HepG2 (cell line): ENCODE data around the gene SYP. TPM values are rescaled to one million over a fixed set of nuclear protein-coding genes. Genes with fewer than 3 reads are reported as not detected.

Experiments
- ATAC-seq: fragments of 200-7000 bp; cut with Tn5 transposase; 3 replicates; pipeline ENCODE4 v1.9.1; 2020; ENCODE audit warnings: mild to moderate bottlenecking, moderate library complexity
- Bru-seq: library from RNA; stranded (reverse); fragments of 400-500 nt; gene quantifications from one replicate; lab custom pipeline; 2021; lab: Mats Ljungman, UMichigan
- BruChase-seq, 2 experiments: library from RNA; stranded (reverse); fragments of 400-500 nt; gene quantifications; one replicate each; lab custom pipeline; 2021; lab: Mats Ljungman, UMichigan
- BruUV-seq: library from RNA; stranded (reverse); fragments of 400-500 nt; replicated peaks from 2 replicates; lab custom pipeline; 2021; lab: Mats Ljungman, UMichigan
- CTCF ChIA-PET: fragments of 300-600 bp; formaldehyde crosslinking; extraction: SDS; loops from one replicate; lab custom pipeline; 2021; ENCODE audit warnings: low total read pairs, inconsistent platforms, low intra/inter-chr PET ratio; lab: Yijun Ruan, JAX
- POLR2A ChIA-PET: fragments of 350-600 bp; sonication (Branson Sonifier 250); formaldehyde crosslinking; loops from one replicate; lab custom pipeline; 2020; ENCODE audit warnings: antibody characterized with exemption, inconsistent platforms; lab: Yijun Ruan, JAX
- DNase-seq: peaks from one replicate; pipeline ENCODE4 v3.0.0-alpha.2; 2015; ENCODE audit warnings: low spot score
- FAIRE-seq: peaks from 3 replicates; lab custom pipeline; 2011; peaks lifted over from hg19 to GRCh38; lab: Jason Lieb, UNC
- H2AFZ ChIP-seq: one replicate; pipeline ENCODE4 v1.6.1; 2011; ENCODE audit warnings: low read length, inconsistent platforms
- H3K27ac ChIP-seq: fragments of 300-600 bp; 3 replicates; pipeline ENCODE4 v1.8.0; 2011; ENCODE audit warnings: mixed run types, mild to moderate bottlenecking, mixed read lengths, low read length, inconsistent platforms; ENCODE audit not compliant: insufficient read depth; ENCODE audit errors: extremely low read length
- H3K27me3 ChIP-seq, 2 experiments: fragments of 200-600 bp in 1 of 2; 2 replicates in 1 of 2; 3 replicates in 1 of 2; pipeline versions ENCODE4 v1.6.0 to v1.8.0; 2011; ENCODE audit warnings: low read length in 2 of 2, mild to moderate bottlenecking in 2 of 2, moderate library complexity in 2 of 2, inconsistent platforms in 1 of 2; ENCODE audit not compliant: insufficient read depth in 2 of 2, control insufficient read depth in 1 of 2
- H3K36me3 ChIP-seq, 2 experiments: fragments of 200-600 bp in 1 of 2; replicated peaks in 1 of 2; 2 replicates in 1 of 2; 3 replicates in 1 of 2; pipeline versions ENCODE4 v1.5.1 to v1.8.0; 2011; ENCODE audit warnings: low read length in 2 of 2, inconsistent platforms in 1 of 2; ENCODE audit not compliant: insufficient read depth in 2 of 2, control insufficient read depth in 1 of 2
- H3K4me1 ChIP-seq: 2 replicates; pipeline ENCODE4 v1.5.1; 2012; ENCODE audit warnings: low read length, inconsistent platforms; ENCODE audit not compliant: insufficient read depth
- H3K4me2 ChIP-seq: 2 replicates; pipeline ENCODE4 v1.6.0; 2011; ENCODE audit warnings: low read depth, low read length, inconsistent platforms
- H3K4me3 ChIP-seq, 3 experiments: fragments of 200-600 bp in 1 of 3; sonication (generic), shearing (Covaris generic) in 1 of 3; replicated peaks in 1 of 3; 2 replicates each; pipeline ENCODE4 v1.5.1; 2011 to 2016; ENCODE audit warnings: low read length in 3 of 3, inconsistent platforms in 2 of 3, low read depth in 2 of 3, mild to moderate bottlenecking in 2 of 3, control low read depth in 1 of 3, mixed read lengths in 1 of 3; ENCODE audit not compliant: insufficient read depth in 1 of 3
- H3K79me2 ChIP-seq: one replicate; pipeline ENCODE4 v1.6.1; 2011; ENCODE audit warnings: low read length, inconsistent platforms; ENCODE audit not compliant: insufficient read depth
- H3K9ac ChIP-seq: 2 replicates; pipeline ENCODE4 v1.6.0; 2011; ENCODE audit warnings: mild to moderate bottlenecking, low read depth, low read length, inconsistent platforms; ENCODE audit not compliant: insufficient read depth
- H3K9me3 ChIP-seq: 2 replicates; pipeline ENCODE4 v1.5.1; 2012; ENCODE audit warnings: mild to moderate bottlenecking, low read length
- H4K20me1 ChIP-seq: 2 replicates; pipeline ENCODE4 v1.6.0; 2011; ENCODE audit warnings: inconsistent platforms, mild to moderate bottlenecking, low read length, moderate library complexity; ENCODE audit not compliant: insufficient read depth
- SRY ChIP-seq: sonication (generic); formaldehyde crosslinking; IDR thresholded peaks from 2 replicates; pipeline ENCODE4 v1.8.0; 2022; ENCODE audit warnings: mild to moderate bottlenecking, missing genetic modification reagents
- ZC3H13 ChIP-seq: sonication (generic); formaldehyde crosslinking; IDR thresholded peaks from 2 replicates; pipeline ENCODE4 v1.8.1; 2023; ENCODE audit warnings: mild to moderate bottlenecking, missing genetic modification reagents, moderate library complexity
- ZMAT3 ChIP-seq: sonication (generic); formaldehyde crosslinking; conservative IDR thresholded peaks from 2 replicates; pipeline ENCODE4 v1.7.0; 2021; ENCODE audit warnings: missing genetic modification reagents
- WGBS: methylation state at CpG from one replicate; pipeline ENCODE4 v1.1.6; 2017; ENCODE audit warnings: low lambda C conversion rate; 5-methylcytosine and 5-hydroxymethylcytosine counted together
- in situ Hi-C: cut with HindIII; loops from 2 replicates; pipeline ENCODE4 v1.10.0; 2017; ENCODE audit warnings: low pct_unique_long_range_greater_than_20kb; ENCODE audit not compliant: extremely low pct_ligation_motif_present
- intact Hi-C: fragments of 100-400 bp; cut with micrococcal nuclease; formaldehyde crosslinking; loops from one replicate; pipeline ENCODE4 v1.10.0; 2022; ENCODE audit not compliant: unreplicated experiment
- long read RNA-seq, 2 experiments: library from RNA in 1 of 2; library from polyadenylated mRNA in 1 of 2; stranded (forward) in 1 of 2; unstranded in 1 of 2; transcript quantifications; one replicate each; pipeline ENCODE4 v2.0.0, GENCODE V29; 2019 to 2022
- polyA minus RNA-seq, 3 experiments: library from RNA; depleted of rRNA, polyadenylated mRNA; stranded (reverse); fragments of >200 nt; gene quantifications; 2 replicates each; pipeline ENCODE4 v1.2.3, GENCODE V29; 2011; ENCODE audit warnings: low replicate concordance in 1 of 3
- polyA plus RNA-seq, 8 experiments: library from polyadenylated mRNA; depleted of rRNA in 3 of 8; stranded (reverse) in 7 of 8; unstranded in 1 of 8; fragments of >200 nt; fragmentation: Illumina TruSeq in 4 of 8; extraction: Trizol in 4 of 8; gene quantifications; 2 replicates each; pipeline versions ENCODE4 v1.2.1 to v1.2.3, GENCODE V29; 2011 to 2016; ENCODE audit warnings: low read depth in 4 of 8, missing spikeins in 1 of 8, mixed read lengths in 1 of 8; ENCODE audit not compliant: insufficient read depth in 1 of 8
- total RNA-seq, 5 experiments: library from RNA; depleted of rRNA; stranded (reverse); fragments of >200 nt; fragmentation: Illumina TruSeq; extraction: Trizol; gene quantifications; 2 replicates each; pipeline ENCODE4 v1.2.3, GENCODE V29; 2016; ENCODE audit warnings: low read depth in 1 of 5
- TF ChIP-seq, protein P1 (sequence below): sonication (generic); formaldehyde crosslinking; IDR thresholded peaks from 2 replicates; pipeline ENCODE4 v1.4.0; 2020; ENCODE audit warnings: missing genetic modification reagents
- TF ChIP-seq, protein P2 (sequence below): sonication (generic); formaldehyde crosslinking; IDR thresholded peaks from 2 replicates; pipeline ENCODE4 v1.5.0; 2020; ENCODE audit warnings: mild to moderate bottlenecking, missing genetic modification reagents, borderline replicate concordance

The SYP gene
- total RNA-seq (2016; rRNA removed; fragmentation: Illumina TruSeq; extraction: Trizol) (1.7 and 2.5 TPM in 2 replicates), polyA plus RNA-seq (2011; rRNA removed) (2.0 and 4.4 TPM in 2 replicates), polyA minus RNA-seq (2011; rRNA and poly(A)+ RNA removed; ENCODE audit: low replicate concordance) (1.6 and 4.4 TPM in 2 replicates), Bru-seq, nascent RNA (percentile 25 among the genes with signal in this experiment), BruChase-seq, experiment 1, labeled RNA remaining after a 6-hour chase (percentile 29 among the genes with signal in this experiment), BruChase-seq, experiment 2, labeled RNA remaining after a 2-hour chase (percentile 24 among the genes with signal in this experiment)
- 0.40 and 0.62 TPM in 2 replicates for total RNA-seq (2016; cell fraction: cytosol; rRNA removed; fragmentation: Illumina TruSeq; extraction: Trizol; ENCODE audit: low read depth)
- 0.62 and 2.3 TPM in 2 replicates for total RNA-seq (2016; cell fraction: insoluble cytoplasmic fraction; rRNA removed; fragmentation: Illumina TruSeq; extraction: Trizol)
- total RNA-seq (2016; cell fraction: membrane; rRNA removed; fragmentation: Illumina TruSeq; extraction: Trizol) = 0.55 and 0.93 TPM in 2 replicates
- 1.4 and 2.4 TPM in 2 replicates for total RNA-seq (2016; cell fraction: nucleus; rRNA removed; fragmentation: Illumina TruSeq; extraction: Trizol)
- 2.7 and 2.9 TPM in 2 replicates for polyA plus RNA-seq (2011; cell fraction: cytosol; rRNA removed)
- polyA plus RNA-seq (2011; cell fraction: nucleus; rRNA removed) = 3.0 and 5.4 TPM in 2 replicates
- polyA plus RNA-seq (2012) = 6.5 and 6.7 TPM in 2 replicates
- polyA plus RNA-seq (2016; cell fraction: cytosol; fragmentation: Illumina TruSeq; extraction: Trizol; ENCODE audit: low read depth) = 0.21 and 0.33 TPM in 2 replicates
- 0.52 and 0.99 TPM in 2 replicates for polyA plus RNA-seq (2016; cell fraction: insoluble cytoplasmic fraction; fragmentation: Illumina TruSeq; extraction: Trizol; ENCODE audit: low read depth)
- 0.50 and 0.73 TPM in 2 replicates for polyA plus RNA-seq (2016; cell fraction: membrane; fragmentation: Illumina TruSeq; extraction: Trizol; ENCODE audit: low read depth)
- polyA plus RNA-seq (2016; cell fraction: nucleus; fragmentation: Illumina TruSeq; extraction: Trizol; ENCODE audit: insufficient read depth, low read depth) = 3.2 and 4.6 TPM in 2 replicates
- polyA minus RNA-seq (2011; cell fraction: cytosol; rRNA and poly(A)+ RNA removed) = 2.1 and 3.0 TPM in 2 replicates
- 1.7 and 2.2 TPM in 2 replicates for polyA minus RNA-seq (2011; cell fraction: nucleus; rRNA and poly(A)+ RNA removed)
- long read RNA-seq, experiment 1, partial matches to known transcripts = 1 of 1 reads
- long read RNA-seq, experiment 1, other reads (novel, unspliced or antisense) = 0 of 1 reads
- long read RNA-seq, experiment 2, partial matches to known transcripts = 1 of 2 reads
- long read RNA-seq, experiment 2, other reads (novel, unspliced or antisense) = 1 of 2 reads

DNA sequence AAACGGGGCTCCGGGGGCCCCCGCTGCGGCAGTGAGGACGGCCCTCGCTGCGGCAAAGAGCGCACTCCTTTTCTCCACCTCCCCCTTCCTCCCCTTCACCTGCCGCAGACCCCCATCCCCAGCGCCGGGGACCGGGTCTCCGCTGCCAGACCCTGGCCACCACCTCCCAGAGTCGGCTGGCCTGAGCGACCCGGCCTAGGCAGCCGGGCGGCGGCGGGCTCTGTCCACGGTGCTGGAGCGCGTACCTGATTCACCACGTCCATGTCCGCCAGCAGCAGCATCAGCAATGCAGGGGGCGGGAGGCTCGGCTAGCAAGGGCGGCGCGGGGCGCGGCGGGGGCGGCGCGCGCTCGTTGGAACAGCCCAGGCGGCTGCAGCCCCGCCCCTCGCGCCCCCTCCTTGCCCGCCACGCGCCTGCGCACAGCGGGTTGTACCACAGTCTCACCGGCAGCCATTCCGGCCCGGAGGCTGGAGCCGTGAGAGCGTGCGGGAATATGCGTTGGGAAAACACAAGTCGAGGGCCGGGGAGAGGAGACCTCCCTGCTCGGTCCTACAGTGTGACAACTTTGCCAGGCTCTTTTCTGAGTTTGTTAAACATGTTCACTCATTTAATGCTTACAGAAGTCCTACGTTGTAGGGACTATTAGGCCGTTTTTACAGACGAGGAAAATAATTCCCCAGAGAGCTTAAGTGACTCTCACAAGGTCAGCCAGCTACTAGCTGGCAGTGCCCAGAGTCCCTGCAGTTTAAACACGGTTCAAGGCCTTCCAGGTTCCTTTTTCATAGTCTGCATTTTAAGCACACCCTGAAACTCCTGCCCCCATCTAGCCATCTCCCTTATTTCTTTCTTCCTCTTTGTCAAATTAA is at the start of gene SYP:
TSS of gene SYP (minus strand) at position 288 of the 866 bp plus-strand sequence. CDS start at position 281, 7 bp downstream.
- H3K4me3 ChIP-seq = peak within 1 kb of the TSS in 2 of 3 experiments; percentile 29 to 54; a peak in 4 of 6 replicates
- DNase-seq (peak; percentile 73), ATAC-seq (peak; percentile 96), FAIRE-seq (peak; percentile 30)
- H3K4me2 ChIP-seq = peak within 1 kb of the TSS; percentile 69
- peak within 1 kb of the TSS; percentile 56 for H3K27ac ChIP-seq
- H3K36me3 ChIP-seq = no peaks in the 10 kb centered on the region
- ChIA-PET POLR2A (interaction anchor here (0.7 to 1.4 kb wide), 2 partner anchors 9 to 69 kb away, joined by 5 to 17 read pairs; no protein-coding TSS in a partner anchor), CTCF (no interaction called here)
- no peaks in the 10 kb centered on the region for H3K9me3 ChIP-seq
- no peaks in the 10 kb centered on the region for H3K79me2 ChIP-seq
- intact Hi-C loops = no loop called here
- peaks cover 45% of the 10 kb centered on the region for H3K4me1 ChIP-seq
- H3K9ac ChIP-seq = peak within 1 kb of the TSS; percentile 46; the same call in 1 of the 2 replicates
- WGBS = 0% methylated on average over 11 of the region's 61 CpGs
- H4K20me1 ChIP-seq = no peaks in the 10 kb centered on the region
- no peaks in the 10 kb centered on the region for H3K27me3 ChIP-seq
- in situ Hi-C loops = no loop called here
- no TSS peak for BruUV-seq
- peak within 1 kb of the TSS; percentile 42 for H2AFZ ChIP-seq
- TF ChIP-seq SRY (CRISPR knock-in tag) (0 out of 2 replicates have a peak, but pooled peaks have one; percentile 64), ZMAT3 (peak; percentile 96), ZC3H13 (CRISPR knock-in tag) (no peak)
- TF ChIP-seq, protein P1, sequence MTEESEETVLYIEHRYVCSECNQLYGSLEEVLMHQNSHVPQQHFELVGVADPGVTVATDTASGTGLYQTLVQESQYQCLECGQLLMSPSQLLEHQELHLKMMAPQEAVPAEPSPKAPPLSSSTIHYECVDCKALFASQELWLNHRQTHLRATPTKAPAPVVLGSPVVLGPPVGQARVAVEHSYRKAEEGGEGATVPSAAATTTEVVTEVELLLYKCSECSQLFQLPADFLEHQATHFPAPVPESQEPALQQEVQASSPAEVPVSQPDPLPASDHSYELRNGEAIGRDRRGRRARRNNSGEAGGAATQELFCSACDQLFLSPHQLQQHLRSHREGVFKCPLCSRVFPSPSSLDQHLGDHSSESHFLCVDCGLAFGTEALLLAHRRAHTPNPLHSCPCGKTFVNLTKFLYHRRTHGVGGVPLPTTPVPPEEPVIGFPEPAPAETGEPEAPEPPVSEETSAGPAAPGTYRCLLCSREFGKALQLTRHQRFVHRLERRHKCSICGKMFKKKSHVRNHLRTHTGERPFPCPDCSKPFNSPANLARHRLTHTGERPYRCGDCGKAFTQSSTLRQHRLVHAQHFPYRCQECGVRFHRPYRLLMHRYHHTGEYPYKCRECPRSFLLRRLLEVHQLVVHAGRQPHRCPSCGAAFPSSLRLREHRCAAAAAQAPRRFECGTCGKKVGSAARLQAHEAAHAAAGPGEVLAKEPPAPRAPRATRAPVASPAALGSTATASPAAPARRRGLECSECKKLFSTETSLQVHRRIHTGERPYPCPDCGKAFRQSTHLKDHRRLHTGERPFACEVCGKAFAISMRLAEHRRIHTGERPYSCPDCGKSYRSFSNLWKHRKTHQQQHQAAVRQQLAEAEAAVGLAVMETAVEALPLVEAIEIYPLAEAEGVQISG (CRISPR knock-in tag) = peak; percentile 82
- TF ChIP-seq, protein P2, sequence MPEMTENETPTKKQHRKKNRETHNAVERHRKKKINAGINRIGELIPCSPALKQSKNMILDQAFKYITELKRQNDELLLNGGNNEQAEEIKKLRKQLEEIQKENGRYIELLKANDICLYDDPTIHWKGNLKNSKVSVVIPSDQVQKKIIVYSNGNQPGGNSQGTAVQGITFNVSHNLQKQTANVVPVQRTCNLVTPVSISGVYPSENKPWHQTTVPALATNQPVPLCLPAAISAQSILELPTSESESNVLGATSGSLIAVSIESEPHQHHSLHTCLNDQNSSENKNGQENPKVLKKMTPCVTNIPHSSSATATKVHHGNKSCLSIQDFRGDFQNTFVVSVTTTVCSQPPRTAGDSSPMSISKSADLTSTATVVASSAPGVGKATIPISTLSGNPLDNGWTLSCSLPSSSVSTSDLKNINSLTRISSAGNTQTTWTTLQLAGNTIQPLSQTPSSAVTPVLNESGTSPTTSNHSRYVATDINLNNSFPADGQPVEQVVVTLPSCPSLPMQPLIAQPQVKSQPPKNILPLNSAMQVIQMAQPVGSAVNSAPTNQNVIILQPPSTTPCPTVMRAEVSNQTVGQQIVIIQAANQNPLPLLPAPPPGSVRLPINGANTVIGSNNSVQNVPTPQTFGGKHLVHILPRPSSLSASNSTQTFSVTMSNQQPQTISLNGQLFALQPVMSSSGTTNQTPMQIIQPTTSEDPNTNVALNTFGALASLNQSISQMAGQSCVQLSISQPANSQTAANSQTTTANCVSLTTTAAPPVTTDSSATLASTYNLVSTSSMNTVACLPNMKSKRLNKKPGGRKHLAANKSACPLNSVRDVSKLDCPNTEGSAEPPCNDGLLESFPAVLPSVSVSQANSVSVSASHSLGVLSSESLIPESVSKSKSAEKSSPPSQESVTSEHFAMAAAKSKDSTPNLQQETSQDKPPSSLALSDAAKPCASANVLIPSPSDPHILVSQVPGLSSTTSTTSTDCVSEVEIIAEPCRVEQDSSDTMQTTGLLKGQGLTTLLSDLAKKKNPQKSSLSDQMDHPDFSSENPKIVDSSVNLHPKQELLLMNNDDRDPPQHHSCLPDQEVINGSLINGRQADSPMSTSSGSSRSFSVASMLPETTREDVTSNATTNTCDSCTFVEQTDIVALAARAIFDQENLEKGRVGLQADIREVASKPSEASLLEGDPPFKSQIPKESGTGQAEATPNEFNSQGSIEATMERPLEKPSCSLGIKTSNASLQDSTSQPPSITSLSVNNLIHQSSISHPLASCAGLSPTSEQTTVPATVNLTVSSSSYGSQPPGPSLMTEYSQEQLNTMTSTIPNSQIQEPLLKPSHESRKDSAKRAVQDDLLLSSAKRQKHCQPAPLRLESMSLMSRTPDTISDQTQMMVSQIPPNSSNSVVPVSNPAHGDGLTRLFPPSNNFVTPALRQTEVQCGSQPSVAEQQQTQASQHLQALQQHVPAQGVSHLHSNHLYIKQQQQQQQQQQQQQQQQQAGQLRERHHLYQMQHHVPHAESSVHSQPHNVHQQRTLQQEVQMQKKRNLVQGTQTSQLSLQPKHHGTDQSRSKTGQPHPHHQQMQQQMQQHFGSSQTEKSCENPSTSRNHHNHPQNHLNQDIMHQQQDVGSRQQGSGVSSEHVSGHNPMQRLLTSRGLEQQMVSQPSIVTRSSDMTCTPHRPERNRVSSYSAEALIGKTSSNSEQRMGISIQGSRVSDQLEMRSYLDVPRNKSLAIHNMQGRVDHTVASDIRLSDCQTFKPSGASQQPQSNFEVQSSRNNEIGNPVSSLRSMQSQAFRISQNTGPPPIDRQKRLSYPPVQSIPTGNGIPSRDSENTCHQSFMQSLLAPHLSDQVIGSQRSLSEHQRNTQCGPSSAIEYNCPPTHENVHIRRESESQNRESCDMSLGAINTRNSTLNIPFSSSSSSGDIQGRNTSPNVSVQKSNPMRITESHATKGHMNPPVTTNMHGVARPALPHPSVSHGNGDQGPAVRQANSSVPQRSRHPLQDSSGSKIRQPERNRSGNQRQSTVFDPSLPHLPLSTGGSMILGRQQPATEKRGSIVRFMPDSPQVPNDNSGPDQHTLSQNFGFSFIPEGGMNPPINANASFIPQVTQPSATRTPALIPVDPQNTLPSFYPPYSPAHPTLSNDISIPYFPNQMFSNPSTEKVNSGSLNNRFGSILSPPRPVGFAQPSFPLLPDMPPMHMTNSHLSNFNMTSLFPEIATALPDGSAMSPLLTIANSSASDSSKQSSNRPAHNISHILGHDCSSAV (CRISPR knock-in tag) = no peak
